Neural cell (in vitro differentiated cells): Measurements from ENCODE around the gene MRPS12. TPM values are rescaled to one million over a fixed set of nuclear protein-coding genes. Genes with fewer than 3 reads are reported as not detected.
"Not testable (repeated sequence)": the region's sequence is repeated elsewhere in the genome, so short reads cannot be mapped to it uniquely, and the experiment has no call there.

Experiments used
- H2AFZ ChIP-seq: fragments of 200-600, 300-800 bp; sonication (generic), shearing (Covaris generic); 2 replicates; pipeline ENCODE4 v1.6.0; 2014; ENCODE audit warnings: low read depth, mild to moderate bottlenecking, antibody characterized with exemption, low read length, moderate library complexity
- H3F3A ChIP-seq: fragments of 200-600 bp; shearing (Covaris generic); 2 replicates; pipeline ENCODE4 v1.6.1; 2016; ENCODE audit warnings: mild to moderate bottlenecking, moderate library complexity, mixed read lengths, antibody characterized with exemption, low read length; ENCODE audit not compliant: insufficient read depth, poor library complexity, severe bottlenecking
- H3K27ac ChIP-seq: fragments of 200-600, 300-800 bp; sonication (generic), shearing (Covaris generic); 2 replicates; pipeline ENCODE4 v1.5.1; 2014; ENCODE audit warnings: mild to moderate bottlenecking, low read length, moderate library complexity
- H3K27me3 ChIP-seq: fragments of 300-800, 200-600 bp; sonication (generic), shearing (Covaris generic); 2 replicates; pipeline ENCODE4 v1.6.0; 2014; ENCODE audit warnings: mild to moderate bottlenecking, low read depth, low read length, moderate library complexity; ENCODE audit not compliant: insufficient read depth
- H3K36me3 ChIP-seq: fragments of 300-800, 200-600 bp; sonication (generic), shearing (Covaris generic); 2 replicates; pipeline ENCODE4 v1.5.1; 2014; ENCODE audit warnings: mild to moderate bottlenecking, antibody characterized with exemption, low read length, moderate library complexity; ENCODE audit not compliant: insufficient read depth
- H3K4me2 ChIP-seq: fragments of 300-800, 200-600 bp; sonication (generic), shearing (Covaris generic); 2 replicates; pipeline ENCODE4 v1.6.0; 2014; ENCODE audit warnings: mild to moderate bottlenecking, low read length
- H3K4me3 ChIP-seq: fragments of 300-800, 200-600 bp; sonication (generic), shearing (Covaris generic); 2 replicates; pipeline ENCODE4 v1.5.1; 2014; ENCODE audit warnings: mild to moderate bottlenecking, low read length, moderate library complexity
- H3K79me2 ChIP-seq: fragments of 200-600 bp; shearing (Covaris generic); replicated peaks from 2 replicates; pipeline ENCODE4 v1.6.0; 2014; ENCODE audit warnings: mild to moderate bottlenecking, low read length, moderate library complexity; ENCODE audit not compliant: insufficient read depth
- H3K9ac ChIP-seq: fragments of 300-800, 200-600 bp; sonication (generic), shearing (Covaris generic); 2 replicates; pipeline ENCODE4 v1.6.1; 2016; ENCODE audit warnings: mild to moderate bottlenecking, low read length, mixed read lengths
- H3K9me2 ChIP-seq: fragments of 200-600 bp; shearing (Covaris generic); 2 replicates; pipeline ENCODE4 v1.6.1; 2016; ENCODE audit warnings: mild to moderate bottlenecking, low read length, mixed read lengths; ENCODE audit not compliant: insufficient read depth
- H3K9me3 ChIP-seq: fragments of 200-600, 300-800 bp; sonication (generic), shearing (Covaris generic); 2 replicates; pipeline ENCODE4 v1.6.1; 2016; ENCODE audit warnings: mild to moderate bottlenecking, mixed run types, low read length, moderate library complexity, mixed read lengths
- H4K20me1 ChIP-seq: fragments of 200-600 bp; shearing (Covaris generic); 2 replicates; pipeline ENCODE4 v1.6.1; 2016; ENCODE audit warnings: mild to moderate bottlenecking, mixed run types; ENCODE audit not compliant: insufficient read depth
- EP300 ChIP-seq: fragments of 450-650 bp; conservative IDR thresholded peaks from 2 replicates; pipeline ENCODE4 v1.6.1; 2014; ENCODE audit warnings: antibody characterized with exemption, mild to moderate bottlenecking, moderate library complexity; ENCODE audit not compliant: poor library complexity, severe bottlenecking
- EZH2 ChIP-seq: fragments of 200-600, 300-800 bp; shearing (Covaris generic), sonication (generic); IDR thresholded peaks from 2 replicates; pipeline ENCODE4 v1.6.1; 2014; ENCODE audit warnings: antibody characterized with exemption, low read length, borderline replicate concordance, mild to moderate bottlenecking; ENCODE audit not compliant: insufficient read depth, poor library complexity, severe bottlenecking
- MXI1 ChIP-seq: fragments of 450-650 bp; conservative IDR thresholded peaks from 2 replicates; pipeline ENCODE4 v1.6.1; 2014; ENCODE audit warnings: antibody characterized with exemption, mild to moderate bottlenecking; ENCODE audit not compliant: poor library complexity, severe bottlenecking
- POLR2AphosphoS5 ChIP-seq: IDR thresholded peaks from 2 replicates; pipeline ENCODE4 v1.6.1; 2012
- RAD21 ChIP-seq: fragments of 450-650 bp; conservative IDR thresholded peaks from 2 replicates; pipeline ENCODE4 v1.6.1; 2014; ENCODE audit warnings: antibody characterized with exemption, mild to moderate bottlenecking, moderate library complexity
- SMC3 ChIP-seq: fragments of 450-650 bp; conservative IDR thresholded peaks from 2 replicates; pipeline ENCODE4 v1.6.1; 2014; ENCODE audit warnings: antibody characterized with exemption, mild to moderate bottlenecking, moderate library complexity; ENCODE audit not compliant: poor library complexity
- TAF1 ChIP-seq: IDR thresholded peaks from 2 replicates; pipeline ENCODE4 v1.6.1; 2012; ENCODE audit warnings: low read depth
- polyA plus RNA-seq: library from polyadenylated mRNA; depleted of rRNA; stranded (reverse); fragments of >200 nt; gene quantifications from 2 replicates; pipeline ENCODE4 v1.2.3, GENCODE V29; 2014
- TF ChIP-seq, protein P1 (sequence below): IDR thresholded peaks from 2 replicates; pipeline ENCODE4 v1.6.1; 2012; ENCODE audit warnings: borderline replicate concordance
- TF ChIP-seq, protein P2 (sequence below): fragments of 450-650 bp; IDR thresholded peaks from 2 replicates; pipeline ENCODE4 v1.5.1; 2014; ENCODE audit warnings: antibody characterized with exemption, mild to moderate bottlenecking, moderate library complexity; ENCODE audit not compliant: poor library complexity, severe bottlenecking

MRPS12 gene
- polyA plus RNA-seq, 1 donor from 2014 or later = 30.0 TPM

DNA sequence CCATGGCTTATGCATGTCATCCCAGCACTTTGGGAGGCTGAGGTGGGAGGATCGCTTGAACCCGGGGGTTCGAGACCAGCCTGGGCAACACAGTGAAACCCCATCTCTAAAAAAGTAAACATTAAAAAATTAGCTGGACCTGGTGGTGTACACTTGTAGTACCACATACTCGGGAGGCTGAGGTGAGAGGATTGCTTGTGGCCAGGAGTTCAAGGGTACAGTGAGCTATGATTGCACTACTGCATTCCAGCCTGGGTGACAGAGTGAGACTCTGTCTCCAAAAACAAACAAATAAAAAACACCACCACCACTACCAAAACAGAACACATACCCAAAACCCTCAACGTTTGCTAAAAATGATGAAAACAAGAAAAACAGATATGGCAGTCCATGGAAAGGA, 28.9 kb downstream of the MRPS12 start:
- no peak overlapping the region for H3K9ac ChIP-seq
- H3F3A ChIP-seq = no peaks in the 10 kb centered on the region
- no peak overlapping the region for H3K4me2 ChIP-seq
- no peak overlapping the region for H2AFZ ChIP-seq
- no peaks in the 10 kb centered on the region for H3K9me3 ChIP-seq
- H3K27ac ChIP-seq = no peak overlapping the region
- H3K79me2 ChIP-seq = no peaks in the 10 kb centered on the region
- no peaks in the 10 kb centered on the region for H4K20me1 ChIP-seq
- H3K27me3 ChIP-seq = no peaks in the 10 kb centered on the region
- no peaks in the 10 kb centered on the region for H3K36me3 ChIP-seq
- H3K4me3 ChIP-seq = no peak overlapping the region
- no peaks in the 10 kb centered on the region for H3K9me2 ChIP-seq
- TF ChIP-seq MXI1 (no peak), POLR2AphosphoS5 (no peak), EP300 (no peak), EZH2 (no peak), SMC3 (no peak), RAD21 (no peak), TAF1 (no peak)
- TF ChIP-seq, protein P1, sequence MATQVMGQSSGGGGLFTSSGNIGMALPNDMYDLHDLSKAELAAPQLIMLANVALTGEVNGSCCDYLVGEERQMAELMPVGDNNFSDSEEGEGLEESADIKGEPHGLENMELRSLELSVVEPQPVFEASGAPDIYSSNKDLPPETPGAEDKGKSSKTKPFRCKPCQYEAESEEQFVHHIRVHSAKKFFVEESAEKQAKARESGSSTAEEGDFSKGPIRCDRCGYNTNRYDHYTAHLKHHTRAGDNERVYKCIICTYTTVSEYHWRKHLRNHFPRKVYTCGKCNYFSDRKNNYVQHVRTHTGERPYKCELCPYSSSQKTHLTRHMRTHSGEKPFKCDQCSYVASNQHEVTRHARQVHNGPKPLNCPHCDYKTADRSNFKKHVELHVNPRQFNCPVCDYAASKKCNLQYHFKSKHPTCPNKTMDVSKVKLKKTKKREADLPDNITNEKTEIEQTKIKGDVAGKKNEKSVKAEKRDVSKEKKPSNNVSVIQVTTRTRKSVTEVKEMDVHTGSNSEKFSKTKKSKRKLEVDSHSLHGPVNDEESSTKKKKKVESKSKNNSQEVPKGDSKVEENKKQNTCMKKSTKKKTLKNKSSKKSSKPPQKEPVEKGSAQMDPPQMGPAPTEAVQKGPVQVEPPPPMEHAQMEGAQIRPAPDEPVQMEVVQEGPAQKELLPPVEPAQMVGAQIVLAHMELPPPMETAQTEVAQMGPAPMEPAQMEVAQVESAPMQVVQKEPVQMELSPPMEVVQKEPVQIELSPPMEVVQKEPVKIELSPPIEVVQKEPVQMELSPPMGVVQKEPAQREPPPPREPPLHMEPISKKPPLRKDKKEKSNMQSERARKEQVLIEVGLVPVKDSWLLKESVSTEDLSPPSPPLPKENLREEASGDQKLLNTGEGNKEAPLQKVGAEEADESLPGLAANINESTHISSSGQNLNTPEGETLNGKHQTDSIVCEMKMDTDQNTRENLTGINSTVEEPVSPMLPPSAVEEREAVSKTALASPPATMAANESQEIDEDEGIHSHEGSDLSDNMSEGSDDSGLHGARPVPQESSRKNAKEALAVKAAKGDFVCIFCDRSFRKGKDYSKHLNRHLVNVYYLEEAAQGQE = no peak
- TF ChIP-seq, protein P2, sequence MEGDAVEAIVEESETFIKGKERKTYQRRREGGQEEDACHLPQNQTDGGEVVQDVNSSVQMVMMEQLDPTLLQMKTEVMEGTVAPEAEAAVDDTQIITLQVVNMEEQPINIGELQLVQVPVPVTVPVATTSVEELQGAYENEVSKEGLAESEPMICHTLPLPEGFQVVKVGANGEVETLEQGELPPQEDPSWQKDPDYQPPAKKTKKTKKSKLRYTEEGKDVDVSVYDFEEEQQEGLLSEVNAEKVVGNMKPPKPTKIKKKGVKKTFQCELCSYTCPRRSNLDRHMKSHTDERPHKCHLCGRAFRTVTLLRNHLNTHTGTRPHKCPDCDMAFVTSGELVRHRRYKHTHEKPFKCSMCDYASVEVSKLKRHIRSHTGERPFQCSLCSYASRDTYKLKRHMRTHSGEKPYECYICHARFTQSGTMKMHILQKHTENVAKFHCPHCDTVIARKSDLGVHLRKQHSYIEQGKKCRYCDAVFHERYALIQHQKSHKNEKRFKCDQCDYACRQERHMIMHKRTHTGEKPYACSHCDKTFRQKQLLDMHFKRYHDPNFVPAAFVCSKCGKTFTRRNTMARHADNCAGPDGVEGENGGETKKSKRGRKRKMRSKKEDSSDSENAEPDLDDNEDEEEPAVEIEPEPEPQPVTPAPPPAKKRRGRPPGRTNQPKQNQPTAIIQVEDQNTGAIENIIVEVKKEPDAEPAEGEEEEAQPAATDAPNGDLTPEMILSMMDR = no peak

DNA sequence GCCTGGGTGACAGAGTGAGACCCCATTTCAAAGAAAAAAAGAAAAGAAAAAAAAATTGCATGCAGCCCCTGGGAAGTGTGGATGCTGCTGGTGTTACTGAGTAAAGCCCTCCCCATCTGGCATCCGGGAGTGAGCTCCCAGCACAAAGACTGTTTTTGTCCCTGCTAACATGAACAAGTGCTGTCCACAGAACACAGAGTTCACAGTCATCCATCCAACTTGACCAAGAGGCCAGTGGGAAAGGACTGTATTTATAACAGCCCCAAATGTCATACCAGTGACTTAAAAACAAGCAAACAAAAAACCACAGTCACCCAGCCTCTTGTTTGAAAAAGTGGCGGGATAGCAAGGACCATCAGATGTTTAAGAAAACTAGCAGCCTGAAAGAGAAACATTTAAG, 34.0 kb downstream of the MRPS12 start:
- TF ChIP-seq RAD21 = no peak
- TF ChIP-seq TAF1 = no peak
- TF ChIP-seq EP300 = no peak
- TF ChIP-seq SMC3 = no peak
- TF ChIP-seq, protein P2 = no peak
- no peak for TF ChIP-seq MXI1
- TF ChIP-seq EZH2 = no peak
- TF ChIP-seq, protein P1 = no peak
- TF ChIP-seq POLR2AphosphoS5 = no peak
- Histone ChIP-seq H3K9me3 (no peaks in the 10 kb centered on the region), H3K9me2 (no peaks in the 10 kb centered on the region), H4K20me1 (no peaks in the 10 kb centered on the region), H3K9ac (no peak overlapping the region), H3K4me3 (no peak overlapping the region), H3K36me3 (no peaks in the 10 kb centered on the region), H3K79me2 (no peaks in the 10 kb centered on the region), H3F3A (no peaks in the 10 kb centered on the region), H3K27me3 (no peaks in the 10 kb centered on the region), H2AFZ (no peak overlapping the region), H3K4me2 (no peak overlapping the region), H3K27ac (no peak overlapping the region)

DNA sequence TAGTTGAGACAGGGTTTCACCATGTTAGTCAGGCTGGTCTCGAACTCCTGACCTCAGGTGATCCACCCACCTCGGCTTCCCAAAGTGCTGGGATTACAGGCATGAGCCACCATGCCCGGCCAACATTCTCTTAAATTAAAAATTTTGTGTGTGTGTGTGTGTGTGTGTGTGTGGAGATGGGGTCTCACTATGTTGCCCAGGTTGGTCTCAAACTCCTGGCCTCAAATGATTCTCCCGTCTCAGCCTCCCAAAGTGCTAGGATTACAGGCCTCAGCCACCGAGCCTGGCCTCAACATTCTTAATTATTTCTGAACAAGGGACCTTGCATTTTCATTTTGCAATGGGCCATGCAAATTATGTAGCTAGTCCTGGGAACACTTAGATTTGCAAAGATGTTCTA, 35.4 kb downstream of the MRPS12 start:
- not testable (repeated sequence) for H3K4me2 ChIP-seq, H3K27ac ChIP-seq, H2AFZ ChIP-seq, H3K4me3 ChIP-seq, H3K9me2 ChIP-seq, H4K20me1 ChIP-seq, H3K9me3 ChIP-seq, H3F3A ChIP-seq, H3K79me2 ChIP-seq, H3K36me3 ChIP-seq, H3K27me3 ChIP-seq, H3K9ac ChIP-seq
